ENCODE measurements around the gene ARPC1B.
"Not testable (repeated sequence)": the region's sequence is repeated elsewhere in the genome, so short reads cannot be mapped to it uniquely, and the experiment has no call there.

Gene ARPC1B

DNA sequence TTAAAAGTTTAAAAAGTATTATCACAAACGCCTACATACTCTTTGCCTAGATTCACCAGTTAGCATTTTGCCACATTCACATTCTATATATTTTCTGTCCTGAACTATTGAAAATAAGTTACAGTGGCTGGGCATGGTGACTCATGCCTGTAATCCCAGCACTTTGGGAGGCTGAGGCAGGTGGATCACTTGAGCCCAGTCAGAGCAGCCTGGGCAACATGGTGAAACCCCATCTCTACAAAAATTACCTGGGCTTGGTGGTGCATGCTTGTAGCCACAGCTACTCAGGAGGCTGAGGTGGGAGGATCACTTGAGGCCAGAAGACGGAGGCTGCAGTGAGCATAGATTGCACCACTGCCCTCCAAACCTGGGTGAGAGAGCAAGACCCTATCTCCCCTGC lies 43.5 kb upstream of the ARPC1B start:
- Histone ChIP-seq H3K4me1 (ENCODE audit: insufficient read depth, poor library complexity, severe bottlenecking) (peaks cover 35% of the 10 kb centered on the region), H3K9me3 (ENCODE audit: severe bottlenecking) (no peaks in the 10 kb centered on the region), H3K27ac (ENCODE audit: poor library complexity, severe bottlenecking) (peak overlapping the region; percentile 93), H3K27me3 (ENCODE audit: insufficient read depth, poor library complexity, severe bottlenecking) (no peaks in the 10 kb centered on the region), H3K36me3 (ENCODE audit: low read depth) (peaks cover 67% of the 10 kb centered on the region), H3K4me3 (ENCODE audit: severe bottlenecking) (no peak overlapping the region)
- no peak for DNase-seq (ENCODE audit: low spot score)
- TF ChIP-seq, protein P1, sequence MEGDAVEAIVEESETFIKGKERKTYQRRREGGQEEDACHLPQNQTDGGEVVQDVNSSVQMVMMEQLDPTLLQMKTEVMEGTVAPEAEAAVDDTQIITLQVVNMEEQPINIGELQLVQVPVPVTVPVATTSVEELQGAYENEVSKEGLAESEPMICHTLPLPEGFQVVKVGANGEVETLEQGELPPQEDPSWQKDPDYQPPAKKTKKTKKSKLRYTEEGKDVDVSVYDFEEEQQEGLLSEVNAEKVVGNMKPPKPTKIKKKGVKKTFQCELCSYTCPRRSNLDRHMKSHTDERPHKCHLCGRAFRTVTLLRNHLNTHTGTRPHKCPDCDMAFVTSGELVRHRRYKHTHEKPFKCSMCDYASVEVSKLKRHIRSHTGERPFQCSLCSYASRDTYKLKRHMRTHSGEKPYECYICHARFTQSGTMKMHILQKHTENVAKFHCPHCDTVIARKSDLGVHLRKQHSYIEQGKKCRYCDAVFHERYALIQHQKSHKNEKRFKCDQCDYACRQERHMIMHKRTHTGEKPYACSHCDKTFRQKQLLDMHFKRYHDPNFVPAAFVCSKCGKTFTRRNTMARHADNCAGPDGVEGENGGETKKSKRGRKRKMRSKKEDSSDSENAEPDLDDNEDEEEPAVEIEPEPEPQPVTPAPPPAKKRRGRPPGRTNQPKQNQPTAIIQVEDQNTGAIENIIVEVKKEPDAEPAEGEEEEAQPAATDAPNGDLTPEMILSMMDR (IDR thresholded peaks at IDR 0.05; ENCODE audit: poor library complexity, severe bottlenecking): no peak
- peak; percentile 37; the same call in 1 of the 3 replicates for ATAC-seq (ENCODE audit: low read depth)

DNA sequence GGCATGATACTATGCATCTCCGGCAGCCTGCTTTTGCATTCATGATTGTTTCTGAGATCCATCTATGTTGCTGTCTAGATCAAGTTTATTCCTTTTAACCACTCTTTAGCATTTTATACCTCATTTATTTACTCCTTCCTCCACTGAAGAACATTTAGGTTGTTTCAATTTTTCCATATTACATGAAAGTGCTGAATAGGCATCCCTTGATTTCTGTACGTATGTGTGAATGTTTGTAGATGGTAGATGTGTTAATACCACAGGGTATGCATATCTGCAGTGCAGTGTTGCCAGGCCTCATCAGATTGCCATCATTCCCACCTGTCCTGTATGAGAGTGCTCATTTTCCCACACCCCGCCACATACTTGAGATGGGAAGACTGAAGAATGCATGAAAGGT lies 34.9 kb upstream of the ARPC1B start:
- H3K4me1 ChIP-seq (ENCODE audit: insufficient read depth, poor library complexity, severe bottlenecking): no peaks in the 10 kb centered on the region
- ATAC-seq (ENCODE audit: low read depth) (no peak), DNase-seq (ENCODE audit: low spot score) (no peak)
- TF ChIP-seq, protein P1 (IDR thresholded peaks at IDR 0.05; ENCODE audit: poor library complexity, severe bottlenecking): no peak
- H3K27ac ChIP-seq (ENCODE audit: poor library complexity, severe bottlenecking): no peak overlapping the region
- peaks cover 99% of the 10 kb centered on the region for H3K36me3 ChIP-seq (ENCODE audit: low read depth)
- no peak overlapping the region for H3K4me3 ChIP-seq (ENCODE audit: severe bottlenecking)
- no peaks in the 10 kb centered on the region for H3K9me3 ChIP-seq (ENCODE audit: severe bottlenecking)
- no peaks in the 10 kb centered on the region for H3K27me3 ChIP-seq (ENCODE audit: insufficient read depth, poor library complexity, severe bottlenecking)

GRCh38 chr7:99340659-99341058 lies 33.9 kb upstream of the ARPC1B start:
- TF ChIP-seq, protein P1 (IDR thresholded peaks at IDR 0.05; ENCODE audit: poor library complexity, severe bottlenecking): no peak
- H3K27me3 ChIP-seq (ENCODE audit: insufficient read depth, poor library complexity, severe bottlenecking): no peaks in the 10 kb centered on the region
- H3K27ac ChIP-seq (ENCODE audit: poor library complexity, severe bottlenecking): no peak overlapping the region
- ATAC-seq (ENCODE audit: low read depth) (no peak), DNase-seq (ENCODE audit: low spot score) (no peak)
- H3K9me3 ChIP-seq (ENCODE audit: severe bottlenecking): no peaks in the 10 kb centered on the region
- no peaks in the 10 kb centered on the region for H3K4me1 ChIP-seq (ENCODE audit: insufficient read depth, poor library complexity, severe bottlenecking)
- H3K4me3 ChIP-seq (ENCODE audit: severe bottlenecking): no peak overlapping the region
- H3K36me3 ChIP-seq (ENCODE audit: low read depth): peaks cover 99% of the 10 kb centered on the region

GRCh38 chr7:99344061-99344647 lies 30.4 kb upstream of the ARPC1B start:
- no peak overlapping the region for H3K27ac ChIP-seq (ENCODE audit: poor library complexity, severe bottlenecking)
- no peaks in the 10 kb centered on the region for H3K27me3 ChIP-seq (ENCODE audit: insufficient read depth, poor library complexity, severe bottlenecking)
- H3K4me3 ChIP-seq (ENCODE audit: severe bottlenecking): no peak overlapping the region
- peaks cover 100% of the 10 kb centered on the region for H3K36me3 ChIP-seq (ENCODE audit: low read depth)
- H3K4me1 ChIP-seq (ENCODE audit: insufficient read depth, poor library complexity, severe bottlenecking): no peaks in the 10 kb centered on the region
- DNase-seq (ENCODE audit: low spot score) (no peak), ATAC-seq (ENCODE audit: low read depth) (no peak)
- H3K9me3 ChIP-seq (ENCODE audit: severe bottlenecking): no peaks in the 10 kb centered on the region
- TF ChIP-seq, protein P1 (IDR thresholded peaks at IDR 0.05; ENCODE audit: poor library complexity, severe bottlenecking): no peak

DNA sequence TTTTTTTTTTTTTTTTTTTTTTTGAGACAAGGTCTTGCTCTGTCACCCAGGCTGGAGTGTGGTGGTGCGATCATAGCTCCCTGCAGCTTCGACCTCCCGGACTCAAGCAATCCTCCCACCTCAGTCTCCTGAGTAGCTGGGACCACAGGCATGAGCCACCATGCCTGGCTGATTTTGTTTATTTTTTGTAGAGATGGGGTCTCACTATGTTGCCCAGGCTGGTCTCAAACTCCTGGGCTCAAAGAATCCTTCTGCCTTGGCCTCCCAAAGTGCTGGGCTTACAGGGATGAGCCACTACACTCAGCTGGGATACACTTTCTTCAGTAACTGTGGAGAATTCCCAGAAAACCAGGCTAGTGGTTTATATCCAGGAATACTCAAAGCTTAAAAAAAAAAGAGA lies 23.9 kb upstream of the ARPC1B start:
- not testable (repeated sequence) for ATAC-seq (ENCODE audit: low read depth); DNase-seq (ENCODE audit: low spot score); H3K27ac ChIP-seq (ENCODE audit: poor library complexity, severe bottlenecking)

More for the DNA sequence above, 23.9 kb upstream of the ARPC1B start:
- H3K27me3 ChIP-seq (ENCODE audit: insufficient read depth, poor library complexity, severe bottlenecking); H3K4me3 ChIP-seq (ENCODE audit: severe bottlenecking); H3K4me1 ChIP-seq (ENCODE audit: insufficient read depth, poor library complexity, severe bottlenecking); H3K9me3 ChIP-seq (ENCODE audit: severe bottlenecking): not testable (repeated sequence)
- H3K36me3 ChIP-seq (ENCODE audit: low read depth): peaks cover 99% of the 10 kb centered on the region

Data from RWPE2 (cell line).